ENCODE data around the gene ZNF521. TPM values are rescaled to one million over a fixed set of nuclear protein-coding genes. Genes with fewer than 3 reads are reported as not detected.

Gene ZNF521
- total RNA-seq, 1 experiment from 2014 or later, result not detected

- intact Hi-C loops (cut with micrococcal nuclease), result no loop called here
- BruUV-seq (replicated peaks), result no TSS peak
- no peak overlapping the region for H3K27ac Mint-ChIP-seq (ENCODE audit: low read depth, unreplicated experiment)
- H3K4me3 Mint-ChIP-seq (ENCODE audit: unreplicated experiment), result no peak overlapping the region
- H3K36me3 Mint-ChIP-seq (ENCODE audit: insufficient read depth, unreplicated experiment), result no peaks in the 10 kb centered on the region
- DNase-seq (ENCODE audit: unreplicated experiment), result no peak
- no peaks in the 10 kb centered on the region for H3K27me3 Mint-ChIP-seq (ENCODE audit: insufficient read depth, unreplicated experiment)
- POLR2A ChIA-PET, result no interaction called here
- peaks cover 17% of the 10 kb centered on the region for H3K9me3 Mint-ChIP-seq (ENCODE audit: unreplicated experiment)
- CTCF ChIA-PET, result interaction anchor here (0.6 kb wide), 1 partner anchor 847 kb away, joined by 4 read pairs; no protein-coding TSS in a partner anchor
- H3K4me1 Mint-ChIP-seq (ENCODE audit: insufficient read depth, unreplicated experiment), result no peaks in the 10 kb centered on the region
- TF ChIP-seq CTCF (IDR thresholded peaks at IDR 0.05; ENCODE audit: unreplicated experiment), result no peak
Measured at GRCh38 chr18:25308381-25308780, 43.6 kb downstream of the ZNF521 start.

- intact Hi-C loops (cut with micrococcal nuclease), result no loop called here
- no peaks in the 10 kb centered on the region for H3K27me3 Mint-ChIP-seq (ENCODE audit: insufficient read depth, unreplicated experiment)
- no peak overlapping the region for H3K4me3 Mint-ChIP-seq (ENCODE audit: unreplicated experiment)
- no peaks in the 10 kb centered on the region for H3K4me1 Mint-ChIP-seq (ENCODE audit: insufficient read depth, unreplicated experiment)
- no peak for DNase-seq (ENCODE audit: unreplicated experiment)
- H3K9me3 Mint-ChIP-seq (ENCODE audit: unreplicated experiment), result peaks cover 17% of the 10 kb centered on the region
- H3K36me3 Mint-ChIP-seq (ENCODE audit: insufficient read depth, unreplicated experiment), result no peaks in the 10 kb centered on the region
- no TSS peak for BruUV-seq (replicated peaks)
- CTCF ChIA-PET, result interaction anchor here (0.7 to 0.9 kb wide), 2 partner anchors 14 to 640 kb away, joined by 3 read pairs; no protein-coding TSS in a partner anchor
- TF ChIP-seq CTCF (IDR thresholded peaks at IDR 0.05; ENCODE audit: unreplicated experiment), result no peak
- no peak overlapping the region for H3K27ac Mint-ChIP-seq (ENCODE audit: low read depth, unreplicated experiment)
- POLR2A ChIA-PET, result no interaction called here
Measured at GRCh38 chr18:25307192-25307591, 44.8 kb downstream of the ZNF521 start.

- ChIA-PET CTCF (interaction anchor here (0.9 kb wide), 1 partner anchor 13 kb away, joined by 3 read pairs; no protein-coding TSS in a partner anchor), POLR2A (no interaction called here)
- H3K27ac Mint-ChIP-seq (ENCODE audit: low read depth, unreplicated experiment), result no peak overlapping the region
- no peak for DNase-seq (ENCODE audit: unreplicated experiment)
- no peaks in the 10 kb centered on the region for H3K4me1 Mint-ChIP-seq (ENCODE audit: insufficient read depth, unreplicated experiment)
- no peaks in the 10 kb centered on the region for H3K27me3 Mint-ChIP-seq (ENCODE audit: insufficient read depth, unreplicated experiment)
- H3K36me3 Mint-ChIP-seq (ENCODE audit: insufficient read depth, unreplicated experiment), result no peaks in the 10 kb centered on the region
- peaks cover 17% of the 10 kb centered on the region for H3K9me3 Mint-ChIP-seq (ENCODE audit: unreplicated experiment)
- BruUV-seq (replicated peaks), result no TSS peak
- intact Hi-C loops (cut with micrococcal nuclease), result no loop called here
- no peak overlapping the region for H3K4me3 Mint-ChIP-seq (ENCODE audit: unreplicated experiment)
- TF ChIP-seq CTCF (IDR thresholded peaks at IDR 0.05; ENCODE audit: unreplicated experiment), result no peak
Measured at GRCh38 chr18:25306671-25307070, 45.3 kb downstream of the ZNF521 start.

- BruUV-seq (replicated peaks), result no TSS peak
- H3K4me3 Mint-ChIP-seq (ENCODE audit: unreplicated experiment), result no peak overlapping the region
- no peak for TF ChIP-seq CTCF (IDR thresholded peaks at IDR 0.05; ENCODE audit: unreplicated experiment)
- no peaks in the 10 kb centered on the region for H3K27me3 Mint-ChIP-seq (ENCODE audit: insufficient read depth, unreplicated experiment)
- ChIA-PET POLR2A (no interaction called here), CTCF (no interaction called here)
- no peak overlapping the region for H3K27ac Mint-ChIP-seq (ENCODE audit: low read depth, unreplicated experiment)
- intact Hi-C loops (cut with micrococcal nuclease), result no loop called here
- H3K9me3 Mint-ChIP-seq (ENCODE audit: unreplicated experiment), result peaks cover 17% of the 10 kb centered on the region
- H3K4me1 Mint-ChIP-seq (ENCODE audit: insufficient read depth, unreplicated experiment), result no peaks in the 10 kb centered on the region
- no peak for DNase-seq (ENCODE audit: unreplicated experiment)
- H3K36me3 Mint-ChIP-seq (ENCODE audit: insufficient read depth, unreplicated experiment), result no peaks in the 10 kb centered on the region
Measured at GRCh38 chr18:25305584-25305983, 46.4 kb downstream of the ZNF521 start.

Measured in MCF 10A (cell line).